BJ (cell line): ENCODE data around the gene PADI1. TPM values are rescaled to one million over a fixed set of nuclear protein-coding genes. Genes with fewer than 3 reads are reported as not detected.

Experiments
- CTCF ChIA-PET: fragments of 350-600 bp; formaldehyde crosslinking; extraction: SDS; loops from one replicate; lab custom pipeline; 2021; ENCODE audit warnings: antibody characterized with exemption, inconsistent platforms; lab: Yijun Ruan, JAX
- POLR2A ChIA-PET: fragments of 300-600 bp; sonication (Branson Sonifier 250); formaldehyde crosslinking; extraction: SDS; loops from one replicate; lab custom pipeline; 2021; ENCODE audit warnings: antibody characterized with exemption; lab: Charles Lee
- DNase-seq: peaks from one replicate; pipeline ENCODE4 v3.0.0-alpha.2; 2011; ENCODE audit warnings: low read depth
- H3K27me3 ChIP-seq: 2 replicates; pipeline ENCODE4 v1.6.0; 2011; ENCODE audit warnings: low read length; ENCODE audit not compliant: control insufficient read depth, insufficient read depth
- H3K36me3 ChIP-seq: 2 replicates; pipeline ENCODE4 v1.5.1; 2011; ENCODE audit warnings: low read length; ENCODE audit not compliant: control insufficient read depth, insufficient read depth
- H3K4me3 ChIP-seq: 2 replicates; pipeline ENCODE4 v1.5.1; 2011; ENCODE audit warnings: low read depth, mild to moderate bottlenecking, control low read depth, low read length
- polyA plus RNA-seq: library from polyadenylated mRNA; depleted of rRNA; stranded (reverse); fragments of >200 nt; gene quantifications from 2 replicates; pipeline ENCODE4 v1.2.3, GENCODE V29; 2011
- TF ChIP-seq, protein P1 (sequence below): IDR thresholded peaks from 2 replicates; pipeline ENCODE4 v1.5.1; 2011; ENCODE audit warnings: low read depth, mild to moderate bottlenecking, control low read depth, inconsistent platforms, low read length, moderate library complexity; ENCODE audit not compliant: insufficient read depth

PADI1 gene
- polyA plus RNA-seq, 1 experiment, result 0.82 TPM

DNA sequence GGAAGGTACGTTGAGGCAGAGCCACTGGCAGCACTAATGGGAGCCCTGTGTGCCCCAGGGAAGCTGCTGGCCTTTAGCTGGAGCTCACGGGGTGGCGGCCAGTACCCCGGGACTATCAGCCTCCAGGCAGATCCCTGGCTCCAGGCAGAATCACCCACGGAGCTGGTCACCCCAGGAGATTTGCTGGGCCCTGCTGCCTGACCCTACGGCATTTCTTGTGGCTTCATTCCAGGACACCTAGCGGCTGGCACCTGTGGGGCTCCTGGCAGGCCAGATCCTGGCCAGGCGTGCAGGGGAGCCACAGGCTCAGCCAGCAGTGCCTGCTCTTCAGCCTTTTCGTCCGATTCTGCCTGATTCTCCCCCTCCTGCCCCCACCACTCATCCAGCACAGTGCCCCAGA, 7.1 kb downstream of the PADI1 start:
- Histone ChIP-seq H3K4me3 (no peak overlapping the region), H3K27me3 (no peaks in the 10 kb centered on the region), H3K36me3 (no peaks in the 10 kb centered on the region)
- POLR2A ChIA-PET, result no interaction called here
- TF ChIP-seq, protein P1, sequence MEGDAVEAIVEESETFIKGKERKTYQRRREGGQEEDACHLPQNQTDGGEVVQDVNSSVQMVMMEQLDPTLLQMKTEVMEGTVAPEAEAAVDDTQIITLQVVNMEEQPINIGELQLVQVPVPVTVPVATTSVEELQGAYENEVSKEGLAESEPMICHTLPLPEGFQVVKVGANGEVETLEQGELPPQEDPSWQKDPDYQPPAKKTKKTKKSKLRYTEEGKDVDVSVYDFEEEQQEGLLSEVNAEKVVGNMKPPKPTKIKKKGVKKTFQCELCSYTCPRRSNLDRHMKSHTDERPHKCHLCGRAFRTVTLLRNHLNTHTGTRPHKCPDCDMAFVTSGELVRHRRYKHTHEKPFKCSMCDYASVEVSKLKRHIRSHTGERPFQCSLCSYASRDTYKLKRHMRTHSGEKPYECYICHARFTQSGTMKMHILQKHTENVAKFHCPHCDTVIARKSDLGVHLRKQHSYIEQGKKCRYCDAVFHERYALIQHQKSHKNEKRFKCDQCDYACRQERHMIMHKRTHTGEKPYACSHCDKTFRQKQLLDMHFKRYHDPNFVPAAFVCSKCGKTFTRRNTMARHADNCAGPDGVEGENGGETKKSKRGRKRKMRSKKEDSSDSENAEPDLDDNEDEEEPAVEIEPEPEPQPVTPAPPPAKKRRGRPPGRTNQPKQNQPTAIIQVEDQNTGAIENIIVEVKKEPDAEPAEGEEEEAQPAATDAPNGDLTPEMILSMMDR, result no peak
- CTCF ChIA-PET, result interaction anchor here (1.8 to 2.5 kb wide), 3 partner anchors 21 to 86 kb away, joined by 4 to 10 read pairs (median 6); no protein-coding TSS in a partner anchor
- DNase-seq, result no peak

DNA sequence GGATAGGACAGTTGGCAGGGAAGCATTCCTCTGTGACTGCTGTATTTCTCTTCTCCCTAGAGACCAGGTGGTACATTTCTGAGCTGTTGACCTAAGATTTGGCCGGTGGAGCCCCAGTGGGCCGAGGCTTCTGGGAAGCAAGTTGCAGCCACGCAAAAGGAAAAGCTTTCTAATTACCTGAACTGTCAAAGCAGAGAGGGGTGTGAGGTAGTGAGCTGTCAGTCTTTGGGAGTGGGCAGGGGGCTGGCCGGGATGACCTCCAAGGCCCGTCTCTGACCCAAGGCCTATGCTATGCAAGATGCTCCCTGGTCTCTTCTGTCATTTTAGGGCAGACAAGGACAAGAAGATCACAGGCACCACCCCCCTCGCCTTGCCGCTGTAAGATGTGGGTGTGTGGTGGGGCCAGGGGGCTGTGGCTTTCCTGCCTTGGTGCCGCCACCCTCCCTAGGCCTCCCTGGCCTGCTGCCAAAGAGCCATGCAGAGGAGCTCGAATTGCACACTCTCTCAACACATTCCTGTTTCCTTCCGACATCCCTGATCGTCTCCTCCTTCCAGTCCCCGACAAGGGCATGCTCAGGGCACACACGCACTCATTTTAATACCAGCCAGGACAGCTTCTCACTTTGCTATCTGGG, 7.7 kb downstream of the PADI1 start:
- TF ChIP-seq, protein P1, result no peak
- ChIA-PET POLR2A (interaction anchor here (1.2 kb wide), 1 partner anchor 21 kb away, joined by 7 read pairs; no protein-coding TSS in a partner anchor), CTCF (interaction anchor here (0.6 to 2.5 kb wide), 3 partner anchors 21 to 87 kb away, joined by 4 to 10 read pairs (median 6); no protein-coding TSS in a partner anchor)
- Histone ChIP-seq H3K36me3 (no peaks in the 10 kb centered on the region), H3K27me3 (no peaks in the 10 kb centered on the region), H3K4me3 (no peak overlapping the region)
- DNase-seq, result peak; percentile 56

DNA sequence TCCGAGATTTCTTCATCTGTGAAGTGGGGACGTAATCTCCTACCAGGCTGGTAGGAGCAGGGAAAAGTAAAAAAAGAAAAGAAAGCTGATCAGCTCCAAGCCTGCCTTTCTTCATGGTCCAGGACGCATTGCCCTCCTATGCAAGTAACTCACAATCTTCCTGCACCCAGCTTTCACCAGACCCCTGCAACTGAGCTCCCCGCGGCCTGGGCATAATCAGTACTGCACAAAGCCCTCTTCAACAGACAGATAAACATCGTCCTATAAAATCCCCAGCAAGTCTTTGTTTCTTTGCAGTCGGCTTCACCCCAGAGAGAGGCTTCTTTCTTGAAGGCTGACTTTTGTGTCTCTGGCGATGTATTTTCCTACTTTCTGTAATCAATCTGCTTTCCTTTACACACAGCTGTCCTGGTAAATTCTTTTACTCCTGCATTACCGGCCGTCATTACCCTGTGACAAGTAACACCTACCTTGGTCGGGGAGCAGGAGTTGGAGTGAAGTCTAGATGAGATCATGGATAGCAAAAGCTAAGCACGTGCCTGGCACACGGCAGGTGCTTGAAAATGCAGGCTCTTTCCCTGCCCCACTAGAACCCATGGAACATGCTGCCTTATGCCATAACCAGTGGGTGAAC, 8.3 kb downstream of the PADI1 start:
- ChIA-PET POLR2A (interaction anchor here (1.2 kb wide), 1 partner anchor 20 kb away, joined by 7 read pairs; no protein-coding TSS in a partner anchor), CTCF (interaction anchor here (0.6 to 2.5 kb wide), 4 partner anchors 10 to 88 kb away, joined by 3 to 10 read pairs (median 5); no protein-coding TSS in a partner anchor)
- Histone ChIP-seq H3K27me3 (no peaks in the 10 kb centered on the region), H3K36me3 (no peaks in the 10 kb centered on the region), H3K4me3 (no peak overlapping the region)
- TF ChIP-seq, protein P1, result no peak
- DNase-seq, result no peak

DNA sequence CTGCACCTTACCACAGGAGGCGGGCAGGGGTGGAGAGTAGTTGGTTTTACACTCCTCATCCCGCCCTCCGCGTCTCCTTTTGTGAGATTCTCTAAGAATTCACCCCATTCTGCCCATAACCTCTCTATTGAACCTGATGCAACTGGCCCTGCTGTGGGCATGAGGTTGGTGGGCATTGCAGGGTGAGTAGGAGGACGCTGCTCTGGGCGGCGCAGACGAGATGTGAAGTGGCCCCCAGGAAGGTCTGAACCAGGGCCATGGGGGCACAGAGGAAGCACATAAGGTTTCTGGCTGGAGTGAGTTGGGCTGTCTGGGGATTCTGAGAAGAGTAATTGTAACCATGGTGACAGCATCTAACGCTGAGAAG, 8.8 kb downstream of the PADI1 start:
- no peak overlapping the region for H3K4me3 ChIP-seq
- TF ChIP-seq, protein P1, result no peak
- H3K27me3 ChIP-seq, result no peaks in the 10 kb centered on the region
- H3K36me3 ChIP-seq, result no peaks in the 10 kb centered on the region
- CTCF ChIA-PET, result interaction anchor here (1.7 to 2.5 kb wide), 2 partner anchors 10 to 23 kb away, joined by 3 to 10 read pairs; no protein-coding TSS in a partner anchor
- DNase-seq, result no peak
- POLR2A ChIA-PET, result no interaction called here

DNA sequence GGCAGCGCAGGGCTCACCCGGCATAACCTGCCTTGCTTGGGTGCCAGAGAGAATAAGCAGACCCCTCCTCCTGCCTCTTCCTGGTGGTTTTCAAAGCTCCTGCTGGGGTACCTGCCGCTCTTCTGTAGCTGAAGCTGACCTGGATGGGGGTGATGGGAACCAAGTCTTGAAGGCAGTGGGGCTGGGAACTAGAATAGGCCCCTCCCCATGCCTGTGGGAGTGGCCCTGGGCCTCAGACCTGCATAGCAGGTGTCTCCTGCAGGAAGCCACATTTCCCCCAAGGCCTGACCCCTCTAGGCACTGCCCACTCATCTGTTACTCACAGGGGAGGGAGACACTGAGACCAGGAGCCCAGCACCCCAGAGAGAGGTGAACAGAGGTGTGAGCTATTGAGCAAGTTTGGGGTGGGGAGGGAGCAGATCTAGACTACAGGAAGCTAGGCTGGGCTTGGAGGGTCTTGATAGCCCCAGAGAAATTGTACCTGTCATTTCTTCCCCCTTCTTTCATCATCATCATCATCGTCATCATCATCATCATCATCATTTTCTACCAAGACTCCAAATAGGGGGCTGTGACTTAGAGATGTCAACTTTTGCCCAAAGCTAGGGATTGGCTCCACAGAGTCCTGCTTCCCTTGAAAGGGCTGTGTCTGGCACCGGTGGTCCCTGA, 10.1 kb downstream of the PADI1 start:
- ChIA-PET POLR2A (no interaction called here), CTCF (interaction anchor here (1.0 to 1.7 kb wide), 3 partner anchors 9 to 22 kb away, joined by 3 to 4 read pairs (median 3); no protein-coding TSS in a partner anchor)
- Histone ChIP-seq H3K36me3 (no peaks in the 10 kb centered on the region), H3K4me3 (no peak overlapping the region), H3K27me3 (no peaks in the 10 kb centered on the region)
- TF ChIP-seq, protein P1, result no peak
- DNase-seq, result no peak
